Activated naive CD8-positive, alpha-beta T cell (primary cell): ENCODE results near the gene FGF2.

ENCODE experiments used
- H3K27ac Mint-ChIP-seq: one replicate; pipeline ENCODE4 v1.8.0; 2021; ENCODE audit warnings: mixed read lengths
- H3K27me3 Mint-ChIP-seq: one replicate; pipeline ENCODE4 v1.8.0; 2021; ENCODE audit warnings: mixed read lengths
- H3K36me3 Mint-ChIP-seq: one replicate; pipeline ENCODE4 v1.8.0; 2021; ENCODE audit warnings: mixed read lengths
- H3K4me1 Mint-ChIP-seq: one replicate; pipeline ENCODE4 v1.8.0; 2021; ENCODE audit warnings: low read depth, mixed read lengths
- H3K4me3 Mint-ChIP-seq: one replicate; pipeline ENCODE4 v1.8.0; 2021; ENCODE audit warnings: mild to moderate bottlenecking, mixed read lengths
- H3K9me3 Mint-ChIP-seq: one replicate; pipeline ENCODE4 v1.8.0; 2021; ENCODE audit warnings: low read depth, mixed read lengths

Gene FGF2

GRCh38 chr4:122882857-122883735, 56.5 kb downstream of the FGF2 start:
- Mint-ChIP-seq H3K27ac (no peak overlapping the region), H3K27me3 (peaks cover 3% of the 10 kb centered on the region), H3K4me3 (no peak overlapping the region), H3K36me3 (no peaks in the 10 kb centered on the region), H3K9me3 (no peaks in the 10 kb centered on the region), H3K4me1 (no peaks in the 10 kb centered on the region)

- no peaks in the 10 kb centered on the region for H3K4me1 Mint-ChIP-seq
- peaks cover under 1% of the 10 kb centered on the region for H3K27me3 Mint-ChIP-seq
- no peaks in the 10 kb centered on the region for H3K36me3 Mint-ChIP-seq
- no peak overlapping the region for H3K27ac Mint-ChIP-seq
- H3K4me3 Mint-ChIP-seq, result no peak overlapping the region
- H3K9me3 Mint-ChIP-seq, result no peaks in the 10 kb centered on the region
These were observed 57.9 kb downstream of the FGF2 start for GRCh38 chr4:122884499-122884898.

- H3K36me3 Mint-ChIP-seq, result no peaks in the 10 kb centered on the region
- no peaks in the 10 kb centered on the region for H3K4me1 Mint-ChIP-seq
- H3K27ac Mint-ChIP-seq, result no peak overlapping the region
- H3K27me3 Mint-ChIP-seq, result no peaks in the 10 kb centered on the region
- no peak overlapping the region for H3K4me3 Mint-ChIP-seq
- no peaks in the 10 kb centered on the region for H3K9me3 Mint-ChIP-seq
These were observed 63.1 kb downstream of the FGF2 start for GRCh38 chr4:122889726-122890125.

GRCh38 chr4:122890147-122890795, 63.6 kb downstream of the FGF2 start:
- H3K9me3 Mint-ChIP-seq, result no peaks in the 10 kb centered on the region
- no peaks in the 10 kb centered on the region for H3K27me3 Mint-ChIP-seq
- no peak overlapping the region for H3K27ac Mint-ChIP-seq

GRCh38 chr4:122894827-122895226, 68.2 kb downstream of the FGF2 start:
- no peaks in the 10 kb centered on the region for H3K9me3 Mint-ChIP-seq
- no peak overlapping the region for H3K4me3 Mint-ChIP-seq
- no peaks in the 10 kb centered on the region for H3K27me3 Mint-ChIP-seq

More at GRCh38 chr4:122890147-122890795, 63.6 kb downstream of the FGF2 start:
- H3K4me3 Mint-ChIP-seq, result no peak overlapping the region
- H3K4me1 Mint-ChIP-seq, result no peaks in the 10 kb centered on the region
- no peaks in the 10 kb centered on the region for H3K36me3 Mint-ChIP-seq

GRCh38 chr4:122895336-122895995, 68.8 kb downstream of the FGF2 start:
- no peak overlapping the region for H3K4me3 Mint-ChIP-seq
- no peaks in the 10 kb centered on the region for H3K27me3 Mint-ChIP-seq
- no peaks in the 10 kb centered on the region for H3K9me3 Mint-ChIP-seq
- H3K27ac Mint-ChIP-seq, result no peak overlapping the region
- H3K36me3 Mint-ChIP-seq, result no peaks in the 10 kb centered on the region
- no peaks in the 10 kb centered on the region for H3K4me1 Mint-ChIP-seq

More at GRCh38 chr4:122894827-122895226, 68.2 kb downstream of the FGF2 start:
- H3K27ac Mint-ChIP-seq, result no peak overlapping the region
- no peaks in the 10 kb centered on the region for H3K36me3 Mint-ChIP-seq
- no peaks in the 10 kb centered on the region for H3K4me1 Mint-ChIP-seq

GRCh38 chr4:122896270-122896669, 69.6 kb downstream of the FGF2 start:
- no peaks in the 10 kb centered on the region for H3K4me1 Mint-ChIP-seq
- H3K36me3 Mint-ChIP-seq, result no peaks in the 10 kb centered on the region
- no peak overlapping the region for H3K4me3 Mint-ChIP-seq
- H3K9me3 Mint-ChIP-seq, result no peaks in the 10 kb centered on the region
- no peaks in the 10 kb centered on the region for H3K27me3 Mint-ChIP-seq
- no peak overlapping the region for H3K27ac Mint-ChIP-seq

- no peaks in the 10 kb centered on the region for H3K36me3 Mint-ChIP-seq
- H3K4me1 Mint-ChIP-seq, result no peaks in the 10 kb centered on the region
- no peaks in the 10 kb centered on the region for H3K27me3 Mint-ChIP-seq
- no peak overlapping the region for H3K27ac Mint-ChIP-seq
- H3K4me3 Mint-ChIP-seq, result no peak overlapping the region
- no peaks in the 10 kb centered on the region for H3K9me3 Mint-ChIP-seq
These were observed 71.9 kb downstream of the FGF2 start for GRCh38 chr4:122898370-122899150.

- H3K4me1 Mint-ChIP-seq, result no peaks in the 10 kb centered on the region
- no peak overlapping the region for H3K27ac Mint-ChIP-seq
- H3K9me3 Mint-ChIP-seq, result no peaks in the 10 kb centered on the region
- H3K4me3 Mint-ChIP-seq, result no peak overlapping the region
- H3K36me3 Mint-ChIP-seq, result no peaks in the 10 kb centered on the region
- H3K27me3 Mint-ChIP-seq, result no peaks in the 10 kb centered on the region
These were observed 73.1 kb downstream of the FGF2 start for GRCh38 chr4:122899682-122900081.

- Mint-ChIP-seq H3K27me3 (no peaks in the 10 kb centered on the region), H3K27ac (no peak overlapping the region), H3K9me3 (no peaks in the 10 kb centered on the region), H3K36me3 (peaks cover 2% of the 10 kb centered on the region), H3K4me3 (no peak overlapping the region), H3K4me1 (no peaks in the 10 kb centered on the region)
These were observed 73.7 kb downstream of the FGF2 start for GRCh38 chr4:122900314-122900713.

GRCh38 chr4:122901247-122902010, 74.8 kb downstream of the FGF2 start:
- no peaks in the 10 kb centered on the region for H3K4me1 Mint-ChIP-seq
- no peaks in the 10 kb centered on the region for H3K9me3 Mint-ChIP-seq
- no peak overlapping the region for H3K27ac Mint-ChIP-seq
- H3K27me3 Mint-ChIP-seq, result no peaks in the 10 kb centered on the region
- peaks cover 3% of the 10 kb centered on the region for H3K36me3 Mint-ChIP-seq
- H3K4me3 Mint-ChIP-seq, result no peak overlapping the region

- Mint-ChIP-seq H3K36me3 (peaks cover 5% of the 10 kb centered on the region), H3K4me1 (no peaks in the 10 kb centered on the region), H3K27me3 (no peaks in the 10 kb centered on the region), H3K9me3 (no peaks in the 10 kb centered on the region), H3K4me3 (no peak overlapping the region), H3K27ac (no peak overlapping the region)
These were observed 77.2 kb downstream of the FGF2 start for GRCh38 chr4:122903766-122904288.

GRCh38 chr4:122906859-122907305, 80.3 kb downstream of the FGF2 start:
- H3K27me3 Mint-ChIP-seq, result no peaks in the 10 kb centered on the region
- H3K36me3 Mint-ChIP-seq, result peaks cover 10% of the 10 kb centered on the region
- no peak overlapping the region for H3K27ac Mint-ChIP-seq
- H3K4me3 Mint-ChIP-seq, result no peak overlapping the region
- no peaks in the 10 kb centered on the region for H3K9me3 Mint-ChIP-seq
- H3K4me1 Mint-ChIP-seq, result no peaks in the 10 kb centered on the region

- H3K36me3 Mint-ChIP-seq, result peaks cover 10% of the 10 kb centered on the region
- no peak overlapping the region for H3K27ac Mint-ChIP-seq
- no peaks in the 10 kb centered on the region for H3K4me1 Mint-ChIP-seq
- no peaks in the 10 kb centered on the region for H3K27me3 Mint-ChIP-seq
- H3K9me3 Mint-ChIP-seq, result no peaks in the 10 kb centered on the region
- H3K4me3 Mint-ChIP-seq, result no peak overlapping the region
These were observed 81.6 kb downstream of the FGF2 start for GRCh38 chr4:122908223-122908622.
